Measurements from ENCODE around the gene COL13A1. TPM values are rescaled to one million over a fixed set of nuclear protein-coding genes. Genes with fewer than 3 reads are reported as not detected.

Gene COL13A1
- total RNA-seq, 3 donors from 2014 or later (not counting 1 experiment from before 2014, with no cell fraction given): 5.2 to 22.0 (median 10.3) TPM

DNA sequence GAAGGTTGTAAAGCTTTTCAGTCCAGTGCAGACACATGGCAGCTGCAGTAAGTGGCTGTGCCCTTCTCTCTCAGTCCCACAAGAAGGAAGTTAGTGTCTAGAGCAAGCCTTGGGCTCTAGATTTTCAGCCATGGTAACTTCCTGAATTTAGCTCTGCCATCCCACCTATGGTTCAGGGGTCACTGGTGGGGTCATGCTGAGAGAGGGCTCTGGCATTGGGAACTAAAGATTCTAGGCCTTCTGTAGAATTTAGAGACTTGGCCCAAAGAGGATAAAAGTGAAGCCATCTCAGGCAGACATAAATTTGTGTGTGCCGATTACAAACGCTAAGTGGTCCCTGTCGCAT lies 113.5 kb downstream of the COL13A1 start:
- H3K36me3 ChIP-seq (ENCODE audit: control insufficient read depth, insufficient read depth, low read length): no peaks in the 10 kb centered on the region
- Mint-ChIP-seq H3K27me3 (ENCODE audit: low read depth in 2 of 2) (peaks cover 3 to 13% of the 10 kb centered on the region in 2 donors), H3K4me3 (no peak overlapping the region), H3K4me1 (no peaks in the 10 kb centered on the region), H3K27ac (no peak overlapping the region), H3K36me3 (no peaks in the 10 kb centered on the region), H3K9me3 (no peaks in the 10 kb centered on the region)
- no peak for ATAC-seq
- no peaks in the 10 kb centered on the region for H3K9me3 ChIP-seq (ENCODE audit: control insufficient read depth, insufficient read depth, low read length)
- no peak for DNase-seq
- no peak overlapping the region for H3K4me3 ChIP-seq (ENCODE audit: low read length)
- intact Hi-C loops (cut with micrococcal nuclease): loop anchor here (10.0 kb wide), 1 partner anchor 270 kb away; no protein-coding TSS in a partner anchor
- TF ChIP-seq, protein P1, sequence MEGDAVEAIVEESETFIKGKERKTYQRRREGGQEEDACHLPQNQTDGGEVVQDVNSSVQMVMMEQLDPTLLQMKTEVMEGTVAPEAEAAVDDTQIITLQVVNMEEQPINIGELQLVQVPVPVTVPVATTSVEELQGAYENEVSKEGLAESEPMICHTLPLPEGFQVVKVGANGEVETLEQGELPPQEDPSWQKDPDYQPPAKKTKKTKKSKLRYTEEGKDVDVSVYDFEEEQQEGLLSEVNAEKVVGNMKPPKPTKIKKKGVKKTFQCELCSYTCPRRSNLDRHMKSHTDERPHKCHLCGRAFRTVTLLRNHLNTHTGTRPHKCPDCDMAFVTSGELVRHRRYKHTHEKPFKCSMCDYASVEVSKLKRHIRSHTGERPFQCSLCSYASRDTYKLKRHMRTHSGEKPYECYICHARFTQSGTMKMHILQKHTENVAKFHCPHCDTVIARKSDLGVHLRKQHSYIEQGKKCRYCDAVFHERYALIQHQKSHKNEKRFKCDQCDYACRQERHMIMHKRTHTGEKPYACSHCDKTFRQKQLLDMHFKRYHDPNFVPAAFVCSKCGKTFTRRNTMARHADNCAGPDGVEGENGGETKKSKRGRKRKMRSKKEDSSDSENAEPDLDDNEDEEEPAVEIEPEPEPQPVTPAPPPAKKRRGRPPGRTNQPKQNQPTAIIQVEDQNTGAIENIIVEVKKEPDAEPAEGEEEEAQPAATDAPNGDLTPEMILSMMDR (IDR thresholded peaks at IDR 0.05): no peak
- WGBS (ENCODE audit: insufficient coverage): 92% methylated on average over 3 of the region's 3 CpGs
- H3K4me1 ChIP-seq (ENCODE audit: control insufficient read depth, insufficient read depth, low read length): peaks cover 7% of the 10 kb centered on the region
- no peaks in the 10 kb centered on the region for H3K27me3 ChIP-seq (ENCODE audit: control insufficient read depth, insufficient read depth, low read length)
- H3K27ac ChIP-seq (ENCODE audit: low read length): no peak overlapping the region

DNA sequence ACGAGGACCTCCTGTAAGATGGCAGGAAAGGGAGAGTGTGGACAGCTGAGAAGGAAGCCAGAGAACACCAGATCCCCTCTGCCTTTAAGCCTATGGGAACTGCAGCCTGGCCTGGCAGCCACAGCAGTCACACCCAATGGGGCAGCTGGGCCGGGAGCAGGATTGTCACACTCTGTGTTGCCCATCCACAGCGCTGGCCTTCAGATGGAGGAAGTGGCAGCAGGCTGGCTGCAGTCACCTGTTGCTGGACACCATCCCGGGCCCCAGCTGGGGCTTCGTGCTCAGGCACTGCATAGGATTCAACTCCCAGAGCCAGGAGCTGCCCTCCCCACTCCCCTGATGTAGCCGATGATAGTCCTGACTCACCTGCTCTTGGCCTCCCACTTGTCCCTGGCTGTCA lies 114.4 kb downstream of the COL13A1 start:
- no peak overlapping the region for H3K4me3 ChIP-seq (ENCODE audit: low read length)
- WGBS (ENCODE audit: insufficient coverage): 74% methylated on average over 6 of the region's 6 CpGs
- Mint-ChIP-seq H3K9me3 (no peaks in the 10 kb centered on the region), H3K4me3 (no peak overlapping the region), H3K27ac (no peak overlapping the region), H3K4me1 (no peaks in the 10 kb centered on the region), H3K27me3 (ENCODE audit: low read depth in 2 of 2) (peaks cover 3 to 13% of the 10 kb centered on the region in 2 donors), H3K36me3 (no peaks in the 10 kb centered on the region)
- ATAC-seq (no peak), DNase-seq (no peak)
- peaks cover 7% of the 10 kb centered on the region for H3K4me1 ChIP-seq (ENCODE audit: control insufficient read depth, insufficient read depth, low read length)
- intact Hi-C loops (cut with micrococcal nuclease): loop anchor here (10.0 kb wide), 1 partner anchor 271 kb away; no protein-coding TSS in a partner anchor
- no peaks in the 10 kb centered on the region for H3K36me3 ChIP-seq (ENCODE audit: control insufficient read depth, insufficient read depth, low read length)
- H3K27ac ChIP-seq (ENCODE audit: low read length): no peak overlapping the region
- no peaks in the 10 kb centered on the region for H3K27me3 ChIP-seq (ENCODE audit: control insufficient read depth, insufficient read depth, low read length)
- H3K9me3 ChIP-seq (ENCODE audit: control insufficient read depth, insufficient read depth, low read length): no peaks in the 10 kb centered on the region
- TF ChIP-seq, protein P1 (IDR thresholded peaks at IDR 0.05): no peak

DNA sequence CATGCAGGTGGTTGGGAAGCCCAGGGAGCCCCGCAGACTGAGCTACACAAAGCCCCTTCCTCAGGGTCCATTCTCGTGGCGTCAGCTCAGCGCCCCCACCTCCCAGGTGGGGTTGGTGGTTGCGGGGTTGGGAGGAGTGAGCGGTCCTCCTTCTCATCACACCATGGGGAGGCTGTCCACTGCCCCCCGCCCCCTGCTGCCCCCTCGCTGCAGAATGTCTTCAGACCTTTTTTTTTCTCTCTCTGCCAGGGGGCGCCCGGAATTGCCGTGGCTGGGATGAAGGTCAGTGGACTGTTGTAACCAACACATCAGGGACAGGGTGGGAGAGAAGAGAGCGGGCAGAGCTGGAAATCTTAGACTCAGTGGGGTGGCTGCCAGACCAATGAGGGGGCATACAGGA lies 116.3 kb downstream of the COL13A1 start:
- Histone ChIP-seq H3K4me3 (ENCODE audit: low read length) (no peak overlapping the region), H3K27me3 (ENCODE audit: control insufficient read depth, insufficient read depth, low read length) (no peaks in the 10 kb centered on the region), H3K36me3 (ENCODE audit: control insufficient read depth, insufficient read depth, low read length) (no peaks in the 10 kb centered on the region), H3K27ac (ENCODE audit: low read length) (no peak overlapping the region), H3K9me3 (ENCODE audit: control insufficient read depth, insufficient read depth, low read length) (no peaks in the 10 kb centered on the region), H3K4me1 (ENCODE audit: control insufficient read depth, insufficient read depth, low read length) (peaks cover 7% of the 10 kb centered on the region)
- Mint-ChIP-seq H3K36me3 (no peaks in the 10 kb centered on the region), H3K27ac (no peak overlapping the region), H3K27me3 (ENCODE audit: low read depth in 2 of 2) (peaks cover 3 to 13% of the 10 kb centered on the region in 2 donors), H3K9me3 (no peaks in the 10 kb centered on the region), H3K4me1 (no peaks in the 10 kb centered on the region), H3K4me3 (no peak overlapping the region)
- WGBS (ENCODE audit: insufficient coverage): 63% methylated on average over 8 of the region's 12 CpGs
- ATAC-seq: no peak
- intact Hi-C loops (cut with micrococcal nuclease): loop anchor here (10.0 kb wide), 1 partner anchor 273 kb away; no protein-coding TSS in a partner anchor
- TF ChIP-seq, protein P1 (IDR thresholded peaks at IDR 0.05): no peak
- DNase-seq: no peak

DNA sequence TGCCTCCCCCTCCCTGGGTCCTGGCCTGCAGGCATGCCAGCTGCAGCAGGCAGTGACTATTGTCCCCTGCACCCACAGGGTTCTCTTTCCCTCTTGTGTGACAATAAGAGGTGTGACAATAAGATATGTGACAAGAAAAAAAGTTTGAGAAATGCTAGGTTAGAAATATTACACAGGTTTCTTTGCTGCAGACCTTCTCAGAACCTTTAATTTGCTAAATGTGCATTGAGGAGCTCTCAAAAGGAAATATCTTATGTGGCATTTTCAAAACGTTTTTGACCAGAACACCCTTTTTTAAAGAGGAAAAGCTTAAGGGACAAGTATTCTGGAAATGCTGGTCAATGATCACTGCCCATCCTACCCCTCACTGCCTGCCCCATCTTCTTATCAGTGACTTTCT lies 117.5 kb downstream of the COL13A1 start:
- Mint-ChIP-seq H3K27ac (no peak overlapping the region), H3K4me1 (no peaks in the 10 kb centered on the region), H3K36me3 (no peaks in the 10 kb centered on the region), H3K9me3 (no peaks in the 10 kb centered on the region), H3K4me3 (no peak overlapping the region), H3K27me3 (ENCODE audit: low read depth in 2 of 2) (peaks cover 3 to 13% of the 10 kb centered on the region in 2 donors)
- Histone ChIP-seq H3K27ac (ENCODE audit: low read length) (no peak overlapping the region), H3K36me3 (ENCODE audit: control insufficient read depth, insufficient read depth, low read length) (no peaks in the 10 kb centered on the region), H3K4me3 (ENCODE audit: low read length) (no peak overlapping the region), H3K27me3 (ENCODE audit: control insufficient read depth, insufficient read depth, low read length) (no peaks in the 10 kb centered on the region), H3K4me1 (ENCODE audit: control insufficient read depth, insufficient read depth, low read length) (peaks cover 6% of the 10 kb centered on the region), H3K9me3 (ENCODE audit: control insufficient read depth, insufficient read depth, low read length) (no peaks in the 10 kb centered on the region)
- DNase-seq (no peak), ATAC-seq (no peak)
- WGBS (ENCODE audit: insufficient coverage): 0% methylated on average over 1 of the region's 1 CpG
- intact Hi-C loops (cut with micrococcal nuclease): loop anchor here (10.0 kb wide), 1 partner anchor 274 kb away; no protein-coding TSS in a partner anchor
- TF ChIP-seq, protein P1 (IDR thresholded peaks at IDR 0.05): no peak

Measured in natural killer cell (primary cell).